ENCODE data around the gene PLEKHA7. TPM values are rescaled to one million over a fixed set of nuclear protein-coding genes. Genes with fewer than 3 reads are reported as not detected.

Gene PLEKHA7
- total and polyA plus RNA-seq, 2 of the 4 experiments (the other 2 are of a cell fraction), result 0.12 TPM; not detected in 1

DNA sequence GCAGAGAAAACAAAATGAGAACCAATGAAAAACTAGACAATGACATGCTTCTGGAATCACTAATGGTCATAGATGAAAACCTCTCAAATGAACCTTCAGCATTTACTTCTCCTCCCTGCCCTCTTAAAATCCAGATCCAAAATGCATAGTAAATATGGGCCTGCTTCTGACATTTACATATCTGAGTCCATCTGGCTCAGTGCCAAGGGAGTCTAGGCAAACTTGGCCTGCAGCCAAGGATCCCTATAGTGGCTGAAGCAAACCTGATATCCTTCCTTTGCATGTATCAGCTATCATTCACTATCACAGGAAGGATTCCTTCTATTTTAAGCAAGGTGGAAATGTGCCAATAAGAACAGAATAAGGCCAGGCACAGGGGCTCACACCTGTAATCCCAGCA, 170.9 kb downstream of the PLEKHA7 start:
- intact Hi-C loops (cut with micrococcal nuclease), result no loop called here
- no peak for ATAC-seq (ENCODE audit: low read depth)

More for the DNA sequence above, 170.9 kb downstream of the PLEKHA7 start:
- Histone ChIP-seq H3K56ac (ENCODE audit: extremely low read depth, insufficient read depth, low read length) (no peak overlapping the region), H3K27me3 (ENCODE audit: control insufficient read depth, insufficient read depth, low read length) (no peaks in the 10 kb centered on the region), H3K4me1 (ENCODE audit: control insufficient read depth, insufficient read depth, low read length) (no peaks in the 10 kb centered on the region), H4K5ac (ENCODE audit: low read depth, low read length) (no peak overlapping the region), H3K27ac (ENCODE audit: insufficient read depth, low read length) (no peak overlapping the region), H2AK5ac (ENCODE audit: low read depth, low read length) (no peak overlapping the region), H3K36me3 (ENCODE audit: control insufficient read depth, insufficient read depth, low read length) (no peaks in the 10 kb centered on the region), H2AK9ac (replicated peaks; ENCODE audit: low read depth, low read length, poor library complexity) (no peak overlapping the region), H4K8ac (ENCODE audit: low read depth in 2 of 2, low read length in 2 of 2) (no peak overlapping the region), H2BK5ac (ENCODE audit: low read depth, low read length, poor library complexity, severe bottlenecking) (no peak overlapping the region), H3K9me1 (ENCODE audit: insufficient read depth, low read length) (no peaks in the 10 kb centered on the region), H2BK120ac (ENCODE audit: low read depth, low read length) (no peak overlapping the region), H3K4me2 (ENCODE audit: low read depth, low read length) (no peak overlapping the region), H3K4me3 (ENCODE audit: insufficient read depth, low read depth, low read length) (no peak overlapping the region), H2AFZ (replicated peaks; ENCODE audit: low read length, poor library complexity) (no peak overlapping the region), H2BK20ac (ENCODE audit: low read depth, low read length) (no peak overlapping the region), H4K20me1 (ENCODE audit: insufficient read depth, low read length) (no peaks in the 10 kb centered on the region), H3K9ac (ENCODE audit: low read depth, low read length) (no peak overlapping the region), H3K4ac (ENCODE audit: low read depth, low read length) (no peak overlapping the region), H3K14ac (replicated peaks; ENCODE audit: low read depth, low read length) (no peak overlapping the region), H3K79me1 (ENCODE audit: low read depth in 1 of 2, low read length in 2 of 2) (no peaks in the 10 kb centered on the region), H3K23ac (ENCODE audit: low read depth, low read length) (no peak overlapping the region), H3K9me3 (ENCODE audit: control insufficient read depth, insufficient read depth, low read length) (no peaks in the 10 kb centered on the region), H4K91ac (ENCODE audit: insufficient read depth, low read depth, low read length) (no peak overlapping the region), H2BK15ac (ENCODE audit: low read depth, low read length) (no peak overlapping the region), H3K18ac (ENCODE audit: low read depth, low read length) (no peak overlapping the region)
- ChIA-PET CTCF (no interaction called here), POLR2A (ENCODE audit: unreplicated experiment) (no interaction called here)
- TF ChIP-seq, protein P1, sequence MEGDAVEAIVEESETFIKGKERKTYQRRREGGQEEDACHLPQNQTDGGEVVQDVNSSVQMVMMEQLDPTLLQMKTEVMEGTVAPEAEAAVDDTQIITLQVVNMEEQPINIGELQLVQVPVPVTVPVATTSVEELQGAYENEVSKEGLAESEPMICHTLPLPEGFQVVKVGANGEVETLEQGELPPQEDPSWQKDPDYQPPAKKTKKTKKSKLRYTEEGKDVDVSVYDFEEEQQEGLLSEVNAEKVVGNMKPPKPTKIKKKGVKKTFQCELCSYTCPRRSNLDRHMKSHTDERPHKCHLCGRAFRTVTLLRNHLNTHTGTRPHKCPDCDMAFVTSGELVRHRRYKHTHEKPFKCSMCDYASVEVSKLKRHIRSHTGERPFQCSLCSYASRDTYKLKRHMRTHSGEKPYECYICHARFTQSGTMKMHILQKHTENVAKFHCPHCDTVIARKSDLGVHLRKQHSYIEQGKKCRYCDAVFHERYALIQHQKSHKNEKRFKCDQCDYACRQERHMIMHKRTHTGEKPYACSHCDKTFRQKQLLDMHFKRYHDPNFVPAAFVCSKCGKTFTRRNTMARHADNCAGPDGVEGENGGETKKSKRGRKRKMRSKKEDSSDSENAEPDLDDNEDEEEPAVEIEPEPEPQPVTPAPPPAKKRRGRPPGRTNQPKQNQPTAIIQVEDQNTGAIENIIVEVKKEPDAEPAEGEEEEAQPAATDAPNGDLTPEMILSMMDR (conservative IDR thresholded peaks at IDR 0.05; ENCODE audit: low read depth, low read length), result no peak
- no peak for TF ChIP-seq SMC3 (IDR thresholded peaks at IDR 0.05; ENCODE audit: low read depth, low read length)
- no peak for TF ChIP-seq MAZ (IDR thresholded peaks at IDR 0.05; ENCODE audit: borderline replicate concordance, low read depth, low read length)
- TF ChIP-seq, protein P2, sequence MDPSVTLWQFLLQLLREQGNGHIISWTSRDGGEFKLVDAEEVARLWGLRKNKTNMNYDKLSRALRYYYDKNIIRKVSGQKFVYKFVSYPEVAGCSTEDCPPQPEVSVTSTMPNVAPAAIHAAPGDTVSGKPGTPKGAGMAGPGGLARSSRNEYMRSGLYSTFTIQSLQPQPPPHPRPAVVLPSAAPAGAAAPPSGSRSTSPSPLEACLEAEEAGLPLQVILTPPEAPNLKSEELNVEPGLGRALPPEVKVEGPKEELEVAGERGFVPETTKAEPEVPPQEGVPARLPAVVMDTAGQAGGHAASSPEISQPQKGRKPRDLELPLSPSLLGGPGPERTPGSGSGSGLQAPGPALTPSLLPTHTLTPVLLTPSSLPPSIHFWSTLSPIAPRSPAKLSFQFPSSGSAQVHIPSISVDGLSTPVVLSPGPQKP (IDR thresholded peaks at IDR 0.05; ENCODE audit: borderline replicate concordance, low read depth, low read length), result no peak
- TF ChIP-seq FOS (IDR thresholded peaks at IDR 0.05; ENCODE audit: low read depth, low read length), result no peak
- BruUV-seq (replicated peaks), result no TSS peak
- in situ Hi-C loops (cut with MboI; ENCODE audit: low sequenced_read_pairs) (no loop called here), dilution Hi-C loops (cut with HindIII; ENCODE audit: low sequenced_read_pairs, unreplicated experiment) (no loop called here)
- DNase-seq, result no peak
